ENCODE data around the gene PFKM. TPM values are rescaled to one million over a fixed set of nuclear protein-coding genes. Genes with fewer than 3 reads are reported as not detected.

The PFKM gene
- total and polyA plus RNA-seq, 9 of the 15 experiments (the other 6 are each of a cell fraction or from before 2014, with no cell fraction given) = 16.5 to 39.9 (median 31.7) TPM

DNA sequence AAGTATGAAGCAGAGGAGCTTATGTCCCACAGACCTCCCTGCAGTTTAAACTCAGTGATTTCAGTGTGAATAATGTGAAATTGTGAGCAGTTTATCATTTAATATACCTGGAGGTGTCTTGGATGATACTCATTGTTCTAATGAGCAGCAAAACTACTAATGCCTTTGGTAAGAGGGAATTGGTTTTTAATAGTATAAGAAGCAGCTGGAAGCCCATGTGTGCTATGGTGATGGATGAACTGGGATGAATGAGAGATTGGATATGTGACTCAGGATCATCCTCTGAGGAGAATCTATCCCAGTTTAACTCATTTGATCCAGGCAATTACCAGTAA is 57.2 kb downstream of the PFKM start:
- Histone ChIP-seq H3K79me2 (ENCODE audit: control insufficient read depth, insufficient read depth, low read length) (no peaks in the 10 kb centered on the region), H3K36me3 (ENCODE audit: control insufficient read depth, insufficient read depth, low read length) (no peaks in the 10 kb centered on the region), H3K9me1 (ENCODE audit: control insufficient read depth, insufficient read depth, low read length) (no peaks in the 10 kb centered on the region), H4K20me1 (replicated peaks; ENCODE audit: control insufficient read depth, insufficient read depth, low read length) (no peaks in the 10 kb centered on the region), H3K4me3 (no peak overlapping the region), H3K27me3 (ENCODE audit: control insufficient read depth in 2 of 2, insufficient read depth in 2 of 2, low read length in 2 of 2) (no peaks in the 10 kb centered on the region), H3K27ac (ENCODE audit: extremely low read depth, low read depth, low read length) (0 out of 3 replicates have a peak overlapping the region, but pooled peaks have one; percentile 11), H3K9me3 (replicated peaks; ENCODE audit: control insufficient read depth, insufficient read depth, low read depth, low read length) (no peaks in the 10 kb centered on the region), H3K4me1 (replicated peaks in 1 of 2; ENCODE audit: control insufficient read depth in 2 of 2, insufficient read depth in 2 of 2, low read length in 2 of 2) (peaks cover 0 to 23% of the 10 kb centered on the region in 2 experiments; a peak in 4 of 5 replicates), H3K9ac (ENCODE audit: insufficient read depth in 1 of 2, low read depth in 2 of 2, low read length in 2 of 2) (peak overlapping the region in 1 of 2 experiments; percentile 43; a peak in 2 of 4 replicates), H3K4me2 (ENCODE audit: insufficient read depth, low read length) (peak overlapping the region; percentile 67), H2AFZ (ENCODE audit: low read depth, low read length) (peak overlapping the region; percentile 88)
- intact Hi-C loops (cut with micrococcal nuclease) (no loop called here), in situ Hi-C loops (cut with MboI) (loop anchor here (5.0 kb wide), 1 partner anchor 464 kb away; no protein-coding TSS in a partner anchor)
- CTCF ChIA-PET (ENCODE audit: low intra/inter-chr PET ratio) = no interaction called here
- FAIRE-seq (peak; percentile 56), DNase-seq (ENCODE audit: extremely low read depth in 1 of 4, low spot score in 3 of 4) (no peak), ATAC-seq (peak; percentile 23)
- TF ChIP-seq EP400 (IDR thresholded peaks at IDR 0.05) (no peak; the same call in 1 of the 2 replicates), NR4A1 (CRISPR knock-in tag; IDR thresholded peaks at IDR 0.05) (no peak), NR4A1 (tag; IDR thresholded peaks at IDR 0.05) (0 out of 2 replicates have a peak, but pooled peaks have one; percentile 40), ZNF584 (CRISPR knock-in tag; IDR thresholded peaks at IDR 0.05; ENCODE audit: low read depth) (0 out of 2 replicates have a peak, but pooled peaks have one; percentile 18), SIN3B (IDR thresholded peaks at IDR 0.05; ENCODE audit: low read depth) (no peak), ELF4 (CRISPR knock-in tag; IDR thresholded peaks at IDR 0.05) (no peak), SMARCC2 (IDR thresholded peaks at IDR 0.05; ENCODE audit: low read depth) (0 out of 2 replicates have a peak, but pooled peaks have one; percentile 6), CEBPG (CRISPR knock-in tag; IDR thresholded peaks at IDR 0.05) (no peak), CEBPG (tag; conservative IDR thresholded peaks at IDR 0.05 in 1 of 2, IDR thresholded peaks at IDR 0.05 in 1 of 2) (0 out of 4 replicates have a peak, but pooled peaks of 1 of the 2 experiments have one; percentile 2), ARNT (IDR thresholded peaks at IDR 0.05) (peak in 1 of 2 experiments; percentile 15; a peak in 1 of 4 replicates), MBD2 (IDR thresholded peaks at IDR 0.05; ENCODE audit: borderline replicate concordance, low read depth) (no peak), ADNP (tag; IDR thresholded peaks at IDR 0.05) (no peak), ZNF324 (CRISPR knock-in tag; IDR thresholded peaks at IDR 0.05) (no peak), RAD21 (CRISPR knock-in tag; conservative IDR thresholded peaks at IDR 0.05 in 1 of 2, IDR thresholded peaks at IDR 0.05 in 1 of 2) (0 out of 4 replicates have a peak, but pooled peaks of 1 of the 2 experiments have one; percentile 1), PYGO2 (tag; IDR thresholded peaks at IDR 0.05) (no peak), CTBP1 (IDR thresholded peaks at IDR 0.05; ENCODE audit: borderline replicate concordance) (0 out of 2 replicates have a peak, but pooled peaks have one; percentile 2), POLR2H (tag; IDR thresholded peaks at IDR 0.05; ENCODE audit: low read depth) (peak; percentile 78; the same call in 1 of the 2 replicates), ZFX (CRISPR knock-in tag; IDR thresholded peaks at IDR 0.05) (no peak), NFIX (CRISPR knock-in tag; IDR thresholded peaks at IDR 0.05; ENCODE audit: low read depth) (no peak), ZNF263 (CRISPR knock-in tag; IDR thresholded peaks at IDR 0.05; ENCODE audit: borderline replicate concordance) (no peak)
- POLR2A ChIA-PET = interaction anchor here (0.6 to 1.5 kb wide), 7 partner anchors 10 to 403 kb away, joined by 3 to 6 read pairs (median 3); partner anchors contain the start of genes ASB8 and SLC48A1
- no TSS peak for BruUV-seq (replicated peaks)
